ENCODE results near the gene ARID1A. TPM values are rescaled to one million over a fixed set of nuclear protein-coding genes. Genes with fewer than 3 reads are reported as not detected.

ARID1A gene
- total and polyA plus RNA-seq, 2 of the 4 experiments (the other 2 are of a cell fraction), result 14.0 to 40.7 TPM

DNA sequence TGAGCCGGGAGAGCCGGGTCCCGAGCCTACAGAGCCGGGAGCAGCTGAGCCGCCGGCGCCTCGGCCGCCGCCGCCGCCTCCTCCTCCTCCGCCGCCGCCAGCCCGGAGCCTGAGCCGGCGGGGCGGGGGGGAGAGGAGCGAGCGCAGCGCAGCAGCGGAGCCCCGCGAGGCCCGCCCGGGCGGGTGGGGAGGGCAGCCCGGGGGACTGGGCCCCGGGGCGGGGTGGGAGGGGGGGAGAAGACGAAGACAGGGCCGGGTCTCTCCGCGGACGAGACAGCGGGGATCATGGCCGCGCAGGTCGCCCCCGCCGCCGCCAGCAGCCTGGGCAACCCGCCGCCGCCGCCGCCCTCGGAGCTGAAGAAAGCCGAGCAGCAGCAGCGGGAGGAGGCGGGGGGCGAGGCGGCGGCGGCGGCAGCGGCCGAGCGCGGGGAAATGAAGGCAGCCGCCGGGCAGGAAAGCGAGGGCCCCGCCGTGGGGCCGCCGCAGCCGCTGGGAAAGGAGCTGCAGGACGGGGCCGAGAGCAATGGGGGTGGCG is 371 bp downstream of the ARID1A start:
- no peak overlapping the region for H2BK120ac ChIP-seq (ENCODE audit: low read depth, low read length)
- intact Hi-C loops (cut with micrococcal nuclease) (loop anchor here (5.0 to 10.0 kb wide), 2 partner anchors 94 to 169 kb away; partner anchors contain the start of gene SFN), dilution Hi-C loops (cut with HindIII; ENCODE audit: low sequenced_read_pairs, unreplicated experiment) (no loop called here), in situ Hi-C loops (cut with MboI; ENCODE audit: low sequenced_read_pairs) (no loop called here)
- peak overlapping the region; percentile 69 for H3K9ac ChIP-seq (ENCODE audit: low read depth, low read length)
- peaks cover 7 to 35% of the 10 kb centered on the region in 2 experiments; a peak in 3 of 4 replicates for H3K79me1 ChIP-seq (ENCODE audit: low read depth in 1 of 2, low read length in 2 of 2)
- ATAC-seq (ENCODE audit: low read depth) (peak; percentile 1), DNase-seq (no peak)
- no peak overlapping the region for H2BK20ac ChIP-seq (ENCODE audit: low read depth, low read length)
- H2BK5ac ChIP-seq (ENCODE audit: low read depth, low read length, poor library complexity, severe bottlenecking), result peak overlapping the region; percentile 82
- peak overlapping the region; percentile 88 for H3K27ac ChIP-seq (ENCODE audit: insufficient read depth, low read length)
- H2AFZ ChIP-seq (replicated peaks; ENCODE audit: low read length, poor library complexity), result peak overlapping the region; percentile 69
- H3K36me3 ChIP-seq (ENCODE audit: control insufficient read depth, insufficient read depth, low read length), result no peaks in the 10 kb centered on the region
- no peak overlapping the region for H3K4me2 ChIP-seq (ENCODE audit: low read depth, low read length)
- H4K91ac ChIP-seq (ENCODE audit: insufficient read depth, low read depth, low read length), result no peak overlapping the region
- no peak overlapping the region for H2BK15ac ChIP-seq (ENCODE audit: low read depth, low read length)
- H3K56ac ChIP-seq (ENCODE audit: extremely low read depth, insufficient read depth, low read length), result no peak overlapping the region
- TF ChIP-seq CHD1 (IDR thresholded peaks at IDR 0.05; ENCODE audit: low read depth, low read length) (no peak), POLR2A (IDR thresholded peaks at IDR 0.05; ENCODE audit: low read depth, low read length) (peak; percentile 9; the same call in 1 of the 2 replicates), MAZ (IDR thresholded peaks at IDR 0.05; ENCODE audit: borderline replicate concordance, low read depth, low read length) (peak; percentile 65; the same call in 1 of the 2 replicates), NFE2L2 (IDR thresholded peaks at IDR 0.05; ENCODE audit: low read depth, low read length) (no peak)
- TF ChIP-seq, protein P1, sequence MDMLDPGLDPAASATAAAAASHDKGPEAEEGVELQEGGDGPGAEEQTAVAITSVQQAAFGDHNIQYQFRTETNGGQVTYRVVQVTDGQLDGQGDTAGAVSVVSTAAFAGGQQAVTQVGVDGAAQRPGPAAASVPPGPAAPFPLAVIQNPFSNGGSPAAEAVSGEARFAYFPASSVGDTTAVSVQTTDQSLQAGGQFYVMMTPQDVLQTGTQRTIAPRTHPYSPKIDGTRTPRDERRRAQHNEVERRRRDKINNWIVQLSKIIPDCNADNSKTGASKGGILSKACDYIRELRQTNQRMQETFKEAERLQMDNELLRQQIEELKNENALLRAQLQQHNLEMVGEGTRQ (IDR thresholded peaks at IDR 0.05; ENCODE audit: low read depth, low read length), result no peak
- H4K20me1 ChIP-seq (ENCODE audit: insufficient read depth, low read length), result peaks cover 36% of the 10 kb centered on the region
- no peak overlapping the region for H4K5ac ChIP-seq (ENCODE audit: low read depth, low read length)
- no peak overlapping the region for H2AK5ac ChIP-seq (ENCODE audit: low read depth, low read length)
- no peak overlapping the region for H4K8ac ChIP-seq (ENCODE audit: low read depth in 2 of 2, low read length in 2 of 2)
- no peak overlapping the region for H3K23ac ChIP-seq (ENCODE audit: low read depth, low read length)
- 1% methylated on average over 38 of the region's 72 CpGs; no CpG with 5 or more reads in 1 of the 2 experiments for whole genome bisulfite sequencing, 2 experiments (ENCODE audit: extremely low coverage in 2 of 2, insufficient read length in 1 of 2)
- peaks cover 10% of the 10 kb centered on the region for H3K9me1 ChIP-seq (ENCODE audit: insufficient read depth, low read length)
- CTCF ChIA-PET, result interaction anchor here (1.8 kb wide), 1 partner anchor 92 kb away, joined by 5 read pairs; no protein-coding TSS in a partner anchor
- H3K9me3 ChIP-seq (ENCODE audit: control insufficient read depth, insufficient read depth, low read length), result no peaks in the 10 kb centered on the region
- peak overlapping the region; percentile 89 for H3K4me3 ChIP-seq (ENCODE audit: insufficient read depth, low read depth, low read length)
- no peak overlapping the region for H3K4ac ChIP-seq (ENCODE audit: low read depth, low read length)
- no TSS peak for BruUV-seq (replicated peaks)
- no peak overlapping the region for H3K18ac ChIP-seq (ENCODE audit: low read depth, low read length)
- H3K14ac ChIP-seq (replicated peaks; ENCODE audit: low read depth, low read length), result no peak overlapping the region
- H2AK9ac ChIP-seq (replicated peaks; ENCODE audit: low read depth, low read length, poor library complexity), result peak overlapping the region; percentile 90
- POLR2A ChIA-PET (ENCODE audit: unreplicated experiment), result no interaction called here
- H3K27me3 ChIP-seq (ENCODE audit: control insufficient read depth, insufficient read depth, low read length), result no peaks in the 10 kb centered on the region
- H3K4me1 ChIP-seq (ENCODE audit: control insufficient read depth, insufficient read depth, low read length), result peaks cover 18% of the 10 kb centered on the region
